Lung (tissue), 12 donors: ENCODE data around the gene PYM1. TPM values are rescaled to one million over a fixed set of nuclear protein-coding genes. Genes with fewer than 3 reads are reported as not detected.

Experiments used
- ATAC-seq: fragments of 200-7000 bp; cut with Tn5 transposase; one replicate; pipeline ENCODE4 v1.9.1; 2020; ENCODE audit warnings: moderate number of reproducible peaks; ENCODE audit not compliant: insufficient read depth, low FRiP score
- DNase-seq, 3 donors: peaks; one replicate each; pipeline ENCODE4 v3.0.0-alpha.2; 2013 to 2017
- H3K27ac ChIP-seq, 2 donors: one replicate each; pipeline ENCODE4 v1.5.1; 2013; ENCODE audit warnings: mild to moderate bottlenecking in 2 of 2, moderate library complexity in 2 of 2, control low read depth in 1 of 2, inconsistent platforms in 1 of 2, low read depth in 1 of 2, low read length in 1 of 2
- H3K27me3 ChIP-seq, 3 donors: one replicate each; pipeline ENCODE4 v1.5.1; 2013; ENCODE audit warnings: low read length in 2 of 3; ENCODE audit not compliant: control insufficient read depth in 3 of 3, insufficient read depth in 3 of 3
- H3K36me3 ChIP-seq, 4 donors: one replicate each; pipeline ENCODE4 v1.5.1; 2013; ENCODE audit warnings: low read length in 4 of 4, mild to moderate bottlenecking in 1 of 4, moderate library complexity in 1 of 4; ENCODE audit not compliant: control insufficient read depth in 4 of 4, insufficient read depth in 4 of 4
- H3K4me1 ChIP-seq, 5 donors: one replicate each; pipeline ENCODE4 v1.5.1; 2013; ENCODE audit warnings: low read length in 5 of 5, mild to moderate bottlenecking in 2 of 5, moderate library complexity in 1 of 5; ENCODE audit not compliant: control insufficient read depth in 5 of 5, insufficient read depth in 5 of 5
- H3K4me3 ChIP-seq: one replicate; pipeline ENCODE4 v1.5.1; 2013; ENCODE audit warnings: mild to moderate bottlenecking, control low read depth, moderate library complexity
- H3K9ac ChIP-seq, 2 donors: one replicate each; pipeline ENCODE4 v1.5.1; 2013; ENCODE audit warnings: low read length in 2 of 2, control low read depth in 1 of 2; ENCODE audit not compliant: insufficient read depth in 1 of 2
- H3K9me3 ChIP-seq, 4 donors: one replicate each; pipeline ENCODE4 v1.5.1; 2013; ENCODE audit warnings: low read length in 3 of 4, mild to moderate bottlenecking in 1 of 4, moderate library complexity in 1 of 4; ENCODE audit not compliant: control insufficient read depth in 4 of 4, insufficient read depth in 3 of 4
- WGBS, 2 donors: extraction: QIAGEN DNeasy Blood & Tissue Kit; methylation state at CpG; one replicate each; pipeline ENCODE4 v1.1.7; 2013; 5-methylcytosine and 5-hydroxymethylcytosine counted together
- polyA plus RNA-seq, 2 donors: library from polyadenylated mRNA; stranded (reverse); fragments of 200-250 nt; gene quantifications; one replicate each; pipeline ENCODE4 v1.2.1, GENCODE V29; 2013
- total RNA-seq, 2 donors: library from RNA; depleted of rRNA in 1 of 2; stranded (reverse); fragments of >200 nt in 1 of 2; gene quantifications; one replicate each; pipeline ENCODE4 v1.2.1, GENCODE V29; 2014 to 2021
- TF ChIP-seq, protein P1 (sequence below): IDR thresholded peaks from 2 replicates; pipeline ENCODE4 v1.5.1; 2012; ENCODE audit warnings: mild to moderate bottlenecking; ENCODE audit errors: control extremely low read depth, extremely low read depth
- donor health status: control.
- donor health status: control.
- donor health status: Bipolar disorder and iron deficiency.
- donor health status: healthy.
- donor health status: DM: yes; HTN: yes; CAD: no.

Gene PYM1
- total and polyA plus RNA-seq, 4 donors: 32.0 to 44.9 (median 35.0) TPM

- Histone ChIP-seq H3K27me3 (no peaks in the 10 kb centered on the region), H3K36me3 (peaks cover 0 to 7% (median 0%) of the 10 kb centered on the region in 4 donors), H3K27ac (peak overlapping the region; percentile 38 to 70), H3K4me1 (peaks cover 0 to 29% (median 8%) of the 10 kb centered on the region in 5 donors), H3K4me3 (peak overlapping the region; percentile 49), H3K9ac (peak overlapping the region in 1 of 2 donors; percentile 80), H3K9me3 (no peaks in the 10 kb centered on the region)
- DNase-seq (no peak), ATAC-seq (no peak)
- TF ChIP-seq, protein P1, sequence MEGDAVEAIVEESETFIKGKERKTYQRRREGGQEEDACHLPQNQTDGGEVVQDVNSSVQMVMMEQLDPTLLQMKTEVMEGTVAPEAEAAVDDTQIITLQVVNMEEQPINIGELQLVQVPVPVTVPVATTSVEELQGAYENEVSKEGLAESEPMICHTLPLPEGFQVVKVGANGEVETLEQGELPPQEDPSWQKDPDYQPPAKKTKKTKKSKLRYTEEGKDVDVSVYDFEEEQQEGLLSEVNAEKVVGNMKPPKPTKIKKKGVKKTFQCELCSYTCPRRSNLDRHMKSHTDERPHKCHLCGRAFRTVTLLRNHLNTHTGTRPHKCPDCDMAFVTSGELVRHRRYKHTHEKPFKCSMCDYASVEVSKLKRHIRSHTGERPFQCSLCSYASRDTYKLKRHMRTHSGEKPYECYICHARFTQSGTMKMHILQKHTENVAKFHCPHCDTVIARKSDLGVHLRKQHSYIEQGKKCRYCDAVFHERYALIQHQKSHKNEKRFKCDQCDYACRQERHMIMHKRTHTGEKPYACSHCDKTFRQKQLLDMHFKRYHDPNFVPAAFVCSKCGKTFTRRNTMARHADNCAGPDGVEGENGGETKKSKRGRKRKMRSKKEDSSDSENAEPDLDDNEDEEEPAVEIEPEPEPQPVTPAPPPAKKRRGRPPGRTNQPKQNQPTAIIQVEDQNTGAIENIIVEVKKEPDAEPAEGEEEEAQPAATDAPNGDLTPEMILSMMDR: no peak
- 10% methylated on average over 10 of the region's 10 CpGs for WGBS, 2 donors
Measured at GRCh38 chr12:55931317-55931779, 3.7 kb upstream of the PYM1 start.

DNA sequence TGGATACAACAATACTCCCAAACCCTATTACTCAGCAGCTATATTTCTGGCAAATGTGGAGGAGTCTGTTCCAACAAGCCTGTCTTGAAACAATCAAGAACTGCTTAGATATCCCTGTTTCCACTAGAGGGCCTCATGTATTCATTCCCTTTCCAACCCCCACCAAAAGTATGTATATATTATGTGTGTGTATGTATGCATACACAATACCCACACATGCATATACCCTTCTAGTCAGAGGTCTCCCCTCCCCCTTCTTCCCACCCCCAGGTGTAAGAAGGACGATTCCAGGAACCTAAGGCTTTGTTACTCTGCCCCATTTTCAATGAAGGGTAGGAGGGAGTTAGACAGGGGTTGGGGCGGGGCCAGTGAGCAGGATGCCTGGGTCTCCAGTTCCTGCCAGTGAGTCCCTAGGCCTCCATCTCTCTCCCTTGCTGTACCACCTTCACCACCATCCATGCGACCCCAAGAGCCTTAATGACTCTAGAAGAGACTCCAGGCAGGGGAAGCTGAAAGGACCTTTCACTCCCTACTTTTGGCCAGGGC is 3.1 kb upstream of the PYM1 start, which contains the start of gene DGKA:
Gene DGKA, plus strand, starts transcription at position 392 of the 546 bp plus-strand sequence. CDS start 5,342 bp downstream, outside the sequence.
- 37 to 41% methylated on average over 3 of the region's 3 CpGs for WGBS, 2 donors
- DNase-seq: peak; percentile 39 to 91 (median 89)

DNA sequence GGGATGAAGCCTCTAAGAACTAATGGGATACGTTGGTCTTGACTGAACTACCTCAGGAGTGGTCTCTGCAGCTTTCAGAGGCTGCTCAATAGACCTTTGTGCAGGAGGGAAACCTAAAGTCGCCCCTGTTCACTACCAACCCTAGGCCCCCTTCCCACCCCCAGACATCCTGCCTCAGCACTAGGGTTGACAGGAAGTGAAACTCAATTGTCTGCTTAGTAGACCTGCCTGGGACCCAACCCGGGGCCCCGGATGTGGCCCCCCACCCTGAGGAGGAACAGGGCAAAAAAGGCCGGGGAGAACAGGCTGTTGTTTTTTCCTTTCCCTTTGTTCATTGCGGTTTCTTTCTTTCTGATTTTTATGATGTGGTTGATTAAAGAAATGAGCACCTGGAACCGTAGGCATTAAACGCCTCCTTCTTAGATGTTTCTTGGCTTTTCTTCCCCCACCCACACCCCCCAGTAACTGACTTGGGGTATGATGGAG is 1.7 kb upstream of the PYM1 start:
- no peaks in the 10 kb centered on the region for H3K9me3 ChIP-seq
- no peak for ATAC-seq
- no peak for DNase-seq
- no peaks in the 10 kb centered on the region for H3K27me3 ChIP-seq
- H3K9ac ChIP-seq: no peak overlapping the region
- TF ChIP-seq, protein P1: no peak
- no peak overlapping the region for H3K27ac ChIP-seq
- H3K4me1 ChIP-seq: peaks cover 0 to 40% (median 10%) of the 10 kb centered on the region in 5 donors
- WGBS, 2 donors: 19 to 46% methylated on average over 8 of the region's 8 CpGs
- H3K4me3 ChIP-seq: no peak overlapping the region
- H3K36me3 ChIP-seq: peaks cover 0 to 7% (median 0%) of the 10 kb centered on the region in 4 donors

More for the DNA sequence above, 3.1 kb upstream of the PYM1 start, which contains the start of gene DGKA:
- Histone ChIP-seq H3K9ac (peak within 1 kb of the TSS; percentile 12 to 89), H3K36me3 (peaks cover 0 to 7% (median 0%) of the 10 kb centered on the region in 4 donors), H3K4me1 (peaks cover 0 to 34% (median 9%) of the 10 kb centered on the region in 5 donors), H3K9me3 (no peaks in the 10 kb centered on the region), H3K4me3 (peak within 1 kb of the TSS; percentile 49), H3K27ac (peak within 1 kb of the TSS; percentile 38 to 70), H3K27me3 (no peaks in the 10 kb centered on the region)
- TF ChIP-seq, protein P1: peak; percentile 38
- no peak for ATAC-seq
